Islet of Langerhans (tissue), 1 donor: ENCODE data around the gene NBPF4.
A peak's percentile ranks its signal among the peaks of the same experiment; 100 is the strongest.
"Not testable (repeated sequence)": the region's sequence is repeated elsewhere in the genome, so short reads cannot be mapped to it uniquely, and the experiment has no call there.

Source experiments
- FAIRE-seq: peaks from one replicate; lab custom pipeline; 2011; peaks lifted over from hg19 to GRCh38; lab: Jason Lieb, UNC

The NBPF4 gene

GRCh38 chr1:108243976-108244375 is at the start of gene NBPF4:
Gene NBPF4 (minus strand): TSS chr1:108244076. CDS start chr1:108243761, 315 bp downstream.
- FAIRE-seq, result not testable (repeated sequence)

DNA sequence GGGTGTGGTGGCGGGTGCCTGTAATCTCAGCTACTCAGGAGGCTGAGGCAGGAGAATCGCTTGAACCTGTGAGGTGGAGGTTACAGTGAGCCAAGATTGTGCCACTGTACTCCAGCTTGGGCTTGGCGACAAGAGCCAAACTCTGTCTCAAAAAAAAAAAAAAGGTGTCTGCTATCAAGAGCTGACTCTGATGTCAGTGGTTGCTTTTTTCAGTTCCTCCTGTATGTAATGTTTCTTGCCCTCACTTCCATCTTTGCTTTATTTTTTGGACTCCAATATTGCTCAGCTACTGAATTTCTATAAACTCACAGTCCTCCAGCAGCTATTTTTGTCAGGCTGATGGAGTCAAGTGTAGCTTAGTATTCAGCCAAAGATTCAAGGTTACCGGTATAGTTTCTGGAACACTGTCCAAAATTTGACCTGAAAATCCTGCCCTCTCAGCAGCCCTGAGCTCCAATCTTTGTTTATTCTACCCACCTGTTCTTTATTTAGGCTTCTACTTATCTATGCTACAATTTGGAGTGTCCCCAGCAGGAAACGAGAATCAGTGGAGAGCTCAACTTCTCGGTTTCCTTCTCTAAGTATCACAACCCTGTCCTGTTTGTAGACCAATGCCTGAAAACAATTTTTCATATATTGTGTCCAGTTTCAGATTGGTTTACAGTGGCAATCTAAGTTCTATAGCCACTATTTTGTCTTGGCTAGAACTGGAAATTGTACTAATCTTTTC is 38.8 kb upstream of the NBPF4 start:
- not testable (repeated sequence) for FAIRE-seq

- FAIRE-seq, result not testable (repeated sequence)
These were observed 28.8 kb upstream of the NBPF4 start for GRCh38 chr1:108272485-108273327.

- FAIRE-seq, result peak; percentile 55
These were observed 23.2 kb upstream of the NBPF4 start for GRCh38 chr1:108267097-108267496.

GRCh38 chr1:108261967-108262366 is 18.1 kb upstream of the NBPF4 start:
- FAIRE-seq, result not testable (repeated sequence)

GRCh38 chr1:108261519-108261918 is 17.6 kb upstream of the NBPF4 start:
- FAIRE-seq, result not testable (repeated sequence)

DNA sequence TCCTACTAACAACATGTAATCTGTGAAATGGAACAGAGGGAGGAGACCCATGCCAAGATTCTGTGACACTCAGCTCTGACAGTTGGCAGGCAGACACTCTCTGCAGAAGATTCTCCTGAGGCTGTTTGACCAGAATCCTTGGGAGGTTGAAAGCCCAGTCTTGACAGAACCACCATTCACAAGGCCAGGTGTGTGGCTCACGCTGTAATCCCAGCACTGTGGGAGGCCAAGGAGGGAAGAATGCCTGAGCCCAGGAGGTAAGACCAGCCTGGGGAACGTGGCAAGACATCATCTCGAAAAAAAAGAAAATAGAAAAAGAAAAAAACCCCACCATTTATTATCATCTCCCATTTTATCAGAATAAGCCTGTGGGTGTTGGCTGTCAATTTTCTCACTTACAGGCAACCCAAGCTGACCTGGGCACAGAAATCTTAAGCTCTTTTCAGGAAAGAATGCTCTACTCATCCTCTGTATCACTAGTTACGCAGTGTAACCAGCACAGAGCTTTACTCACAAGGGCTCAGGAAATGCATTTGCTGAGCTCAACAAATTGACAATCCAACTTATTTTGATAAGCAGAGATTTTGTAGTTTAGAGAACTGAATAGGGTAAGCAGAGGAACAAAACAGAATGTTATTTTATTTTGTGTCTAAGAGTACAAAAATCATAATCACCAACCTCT is 16.8 kb upstream of the NBPF4 start:
- FAIRE-seq, result not testable (repeated sequence)

DNA sequence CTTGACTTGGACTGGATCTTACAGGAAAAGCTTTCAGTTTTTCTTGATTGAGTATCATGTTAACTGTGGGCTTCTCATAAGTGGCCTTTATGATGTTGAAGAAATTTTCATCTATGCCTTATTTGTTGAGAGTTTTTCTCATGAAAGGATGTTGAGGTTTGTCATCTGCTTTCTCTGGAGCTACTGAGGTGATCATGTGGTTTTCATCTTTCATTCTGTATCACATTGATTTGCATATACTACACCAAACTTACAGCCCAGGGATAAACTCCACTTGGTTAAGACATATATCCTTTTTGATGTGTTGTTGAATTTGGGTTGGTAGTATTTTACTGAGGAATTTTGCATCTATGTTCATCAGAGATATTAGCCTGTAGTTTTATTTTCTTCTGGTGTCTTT is 11.6 kb upstream of the NBPF4 start:
- not testable (repeated sequence) for FAIRE-seq

- FAIRE-seq, result not testable (repeated sequence)
These were observed 4.5 kb downstream of the NBPF4 start for GRCh38 chr1:108239426-108239825.

- FAIRE-seq, result not testable (repeated sequence)
These were observed 8.6 kb downstream of the NBPF4 start for GRCh38 chr1:108235308-108235707.

DNA sequence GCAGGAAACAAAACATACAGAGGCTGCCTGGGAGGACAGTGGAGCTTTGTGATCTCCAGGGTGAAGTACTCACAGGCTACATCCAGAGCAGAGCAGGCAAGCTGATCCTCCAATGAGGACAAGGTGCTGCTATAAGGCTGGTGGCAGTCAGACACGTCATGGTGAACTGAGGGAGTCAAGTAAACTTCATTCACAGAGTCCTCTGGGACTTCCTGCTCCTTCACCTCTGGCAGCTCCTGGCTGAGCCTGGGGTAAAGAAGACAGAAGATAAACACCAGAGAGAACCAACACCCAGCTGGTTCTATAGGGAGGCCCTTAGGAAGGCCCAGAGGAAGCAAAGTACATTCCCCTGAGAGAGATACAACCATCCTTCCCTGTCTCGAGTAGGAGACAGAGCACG is 11.7 kb downstream of the NBPF4 start:
- FAIRE-seq, result not testable (repeated sequence)

DNA sequence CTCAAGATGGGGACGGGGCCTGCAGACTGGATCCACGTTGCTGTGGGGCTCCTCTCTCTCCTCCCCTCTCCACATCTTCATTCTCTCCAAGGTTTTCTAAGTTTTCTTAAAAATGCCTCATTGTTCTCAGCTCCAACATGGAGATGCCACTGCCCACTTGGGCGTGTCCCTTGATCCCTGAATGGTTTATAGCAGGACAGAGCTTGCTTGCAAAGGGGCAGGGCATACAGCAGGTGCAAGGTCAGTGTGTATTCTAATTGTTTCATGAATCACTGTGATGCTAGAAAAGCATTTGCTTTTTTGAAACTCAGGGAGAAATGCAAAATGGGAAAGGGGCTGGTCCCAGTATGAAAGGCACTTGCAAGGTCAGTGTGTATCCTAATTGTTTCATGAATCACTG is 13.9 kb downstream of the NBPF4 start:
- FAIRE-seq, result not testable (repeated sequence)

DNA sequence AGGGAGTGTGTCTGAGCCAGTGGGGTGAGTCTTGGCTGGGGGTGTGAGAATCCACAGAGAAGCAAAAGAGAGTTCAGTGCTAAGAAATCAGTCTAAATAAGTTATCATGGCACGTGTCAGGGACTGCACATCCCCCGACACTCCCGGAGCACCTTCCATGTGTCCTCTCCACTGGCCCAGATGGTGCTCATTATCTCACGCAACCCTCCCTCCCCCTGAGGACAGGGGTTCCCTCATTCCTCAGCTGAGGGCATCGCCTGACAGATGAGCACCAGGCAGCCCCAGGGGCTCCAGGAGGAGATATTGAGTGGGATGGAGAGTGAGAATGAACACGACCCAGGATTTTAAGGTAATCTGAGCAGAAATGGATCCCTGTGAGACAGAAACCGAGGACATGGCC is 16.1 kb downstream of the NBPF4 start:
- not testable (repeated sequence) for FAIRE-seq

- not testable (repeated sequence) for FAIRE-seq
These were observed 17.0 kb downstream of the NBPF4 start for GRCh38 chr1:108226855-108227254.

- not testable (repeated sequence) for FAIRE-seq
These were observed 20.6 kb downstream of the NBPF4 start for GRCh38 chr1:108223226-108223625.

DNA sequence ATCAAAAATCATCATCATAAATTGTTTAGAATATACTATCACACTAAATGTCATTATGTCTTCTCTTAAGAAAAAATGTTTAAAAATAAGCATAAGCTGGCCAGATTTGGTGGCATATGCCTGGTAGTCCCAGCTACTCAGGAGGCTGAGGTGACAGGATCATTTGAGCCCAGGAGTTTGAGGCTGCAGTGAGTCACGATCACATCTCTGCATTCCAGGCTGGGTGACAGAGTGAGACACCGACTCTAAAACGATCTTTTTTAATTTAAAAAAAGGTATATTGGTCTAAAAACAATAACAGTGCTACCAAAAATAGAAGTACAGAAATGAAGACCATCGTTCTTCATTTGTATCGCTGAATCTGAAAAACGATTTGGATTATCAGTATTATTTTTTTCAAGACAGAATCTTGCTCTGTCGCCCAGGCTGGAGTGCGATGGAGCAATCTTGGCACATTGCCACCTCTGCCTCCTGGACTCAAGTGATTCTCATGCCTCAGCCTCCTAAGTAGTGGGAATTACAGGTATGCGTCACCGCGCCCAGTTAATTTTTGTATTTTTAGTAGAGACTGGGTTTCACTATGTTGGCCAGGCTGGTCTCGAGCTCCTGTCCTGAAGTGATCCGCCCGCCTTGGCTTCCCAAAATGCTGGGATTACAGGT is 26.2 kb downstream of the NBPF4 start:
- FAIRE-seq, result not testable (repeated sequence)

DNA sequence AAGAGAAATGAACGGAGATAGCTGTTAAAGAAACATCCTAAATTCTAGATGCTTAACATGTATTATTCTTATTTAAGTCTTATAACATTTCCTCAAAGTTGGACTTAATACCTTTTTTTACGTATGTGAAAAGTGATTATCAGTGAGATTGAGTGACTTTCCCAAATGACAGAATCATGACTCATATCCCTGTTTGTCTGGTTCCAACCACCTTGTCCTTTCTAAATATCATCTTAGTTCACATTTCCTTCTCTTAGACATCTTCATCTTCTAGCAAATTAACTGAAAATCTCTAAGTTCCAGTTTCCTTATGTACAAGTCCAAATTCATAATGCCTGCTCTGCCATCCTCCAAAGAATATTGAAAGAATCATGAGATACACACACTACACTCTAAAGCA is 26.9 kb downstream of the NBPF4 start:
- not testable (repeated sequence) for FAIRE-seq

DNA sequence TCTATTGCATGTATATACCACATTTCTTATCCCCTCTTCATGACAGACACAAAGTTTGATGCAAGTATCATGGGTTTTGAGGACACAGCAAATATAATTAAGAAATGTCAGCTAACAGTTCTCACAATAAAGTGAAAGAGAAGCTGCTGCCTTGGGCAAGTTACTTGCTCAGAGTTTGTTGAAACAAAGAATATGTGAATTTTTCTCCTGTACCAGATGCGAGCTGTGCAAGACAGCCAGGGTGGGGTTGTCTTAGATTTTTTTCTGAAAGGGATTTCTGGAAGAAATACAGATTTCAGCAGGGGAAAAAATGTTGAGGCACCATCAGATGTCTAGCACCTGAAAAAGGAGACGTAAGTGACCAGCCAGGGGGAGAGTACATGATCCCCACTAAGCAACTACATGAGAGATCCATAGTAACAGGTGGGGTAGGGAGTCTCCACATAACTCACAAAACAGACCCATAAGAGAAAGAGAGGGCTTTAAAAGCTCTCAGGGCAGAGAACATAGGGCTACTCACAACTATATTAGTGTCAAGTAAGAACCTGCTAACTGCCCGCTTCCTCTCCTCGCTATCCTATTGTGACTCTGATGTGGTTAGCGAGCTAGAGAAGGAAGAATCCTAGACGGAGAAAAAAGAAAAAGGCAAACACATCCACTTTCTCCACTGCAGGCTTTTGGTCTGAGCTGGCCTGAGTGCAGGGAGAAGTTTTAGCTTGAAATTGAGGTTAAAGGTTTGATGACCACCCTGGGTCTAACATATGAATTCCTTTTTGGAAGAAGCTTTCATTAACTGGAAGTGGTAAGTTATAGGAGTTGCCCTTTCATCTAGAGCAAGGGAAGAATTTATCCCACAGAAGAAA is 27.6 kb downstream of the NBPF4 start:
- not testable (repeated sequence) for FAIRE-seq

- FAIRE-seq, result peak; percentile 99
These were observed 29.0 kb downstream of the NBPF4 start for GRCh38 chr1:108214641-108215465.

DNA sequence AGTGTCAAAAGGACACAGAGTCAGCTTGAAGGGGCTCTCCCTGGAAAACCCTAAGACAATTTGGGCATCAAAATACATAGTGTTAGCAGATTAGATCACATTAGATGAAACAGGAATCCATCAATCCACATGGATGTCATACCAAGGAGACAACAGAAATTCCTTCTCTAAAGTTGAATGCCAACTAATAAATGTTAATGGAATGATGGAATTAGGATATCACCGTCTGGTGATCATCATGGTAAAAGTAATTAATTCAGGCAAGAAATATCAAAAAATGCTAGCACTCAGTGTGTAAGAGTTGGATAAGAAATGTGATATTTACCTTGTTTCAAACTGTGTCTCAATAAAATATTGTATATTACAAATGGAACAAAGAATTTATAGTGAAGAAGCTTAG is 32.9 kb downstream of the NBPF4 start:
- FAIRE-seq, result no peak
